Transverse colon (tissue), 4 donors: ENCODE results near the gene RAB35. TPM values are rescaled to one million over a fixed set of nuclear protein-coding genes. Genes with fewer than 3 reads are reported as not detected.

Experiments
- DNase-seq: peaks from one replicate; pipeline ENCODE4 v3.0.0-alpha.2; 2019
- H3K27ac ChIP-seq, 4 donors: fragments of 200-600 bp; sonication (generic); 2 replicates each; pipeline ENCODE4 v1.5.1; 2016 to 2018; ENCODE audit warnings: inconsistent platforms in 4 of 4
- H3K27me3 ChIP-seq: fragments of 200-600 bp; sonication (generic); 2 replicates; pipeline ENCODE4 v1.5.1; 2017; ENCODE audit warnings: inconsistent platforms
- H3K36me3 ChIP-seq, 4 donors: fragments of 200-600 bp; sonication (generic); 2 replicates each; pipeline ENCODE4 v1.5.1; 2017 to 2019; ENCODE audit warnings: inconsistent platforms in 4 of 4
- H3K4me1 ChIP-seq, 4 donors: fragments of 200-600 bp; sonication (generic); 2 replicates each; pipeline ENCODE4 v1.5.1; 2017 to 2020; ENCODE audit warnings: inconsistent platforms in 4 of 4
- H3K4me3 ChIP-seq, 4 donors: fragments of 200-600 bp; sonication (generic); 1 replicate in 1 of 4; 2 replicates in 3 of 4; pipeline versions ENCODE4 v1.5.1 to v1.6.1; 2017 to 2019; ENCODE audit warnings: inconsistent platforms in 4 of 4
- H3K9me3 ChIP-seq, 2 donors: fragments of 200-600 bp; sonication (generic); 2 replicates each; pipeline ENCODE4 v1.5.1; 2017 to 2019; ENCODE audit warnings: inconsistent platforms in 2 of 2
- EP300 ChIP-seq: sonication (generic); formaldehyde crosslinking; IDR thresholded peaks from one replicate; pipeline ENCODE4 v1.6.1; 2017; ENCODE audit warnings: antibody characterized with exemption, low read depth
- POLR2A ChIP-seq: fragments of 450-650 bp; IDR thresholded peaks from one replicate; pipeline ENCODE4 v1.6.1; 2016; ENCODE audit warnings: antibody characterized with exemption, mild to moderate bottlenecking, moderate library complexity
- POLR2AphosphoS5 ChIP-seq, 3 donors: sonication (generic); formaldehyde crosslinking; IDR thresholded peaks; one replicate each; pipeline ENCODE4 v1.6.1; 2016; ENCODE audit warnings: antibody characterized with exemption in 3 of 3
- WGBS, 2 donors: methylation state at CpG; one replicate each; pipeline ENCODE4 v1.1.5; 2018; ENCODE audit warnings: low coverage in 1 of 2; 5-methylcytosine and 5-hydroxymethylcytosine counted together
- in situ Hi-C, 4 donors: fragments of 200-750 bp; cut with MboI; loops; one replicate each; pipeline versions ENCODE4 v1.15.0 to v1.15.1; 2017; ENCODE audit warnings: low sequenced_read_pairs in 3 of 4, low pct_ligation_motif_present in 1 of 4, low pct_unique_long_range_greater_than_20kb in 1 of 4
- intact Hi-C: fragments of 100-400 bp; cut with DNase I; formaldehyde crosslinking; loops from one replicate; pipeline ENCODE4 v1.15.1; 2023; ENCODE audit warnings: low total_unique reads
- total RNA-seq, 4 donors: library from RNA; depleted of rRNA; stranded (reverse); fragments of >200 nt; gene quantifications; one replicate each; pipeline ENCODE4 v1.1.0, GENCODE V29; 2016
- TF ChIP-seq, protein P1 (sequence below), 5 experiments: fragments of 200-600 bp in 3 of 5; fragments of 450-650 bp in 2 of 5; sonication (generic) in 3 of 5; IDR thresholded peaks; 1 replicate in 2 of 5; 2 replicates in 3 of 5; pipeline ENCODE4 v1.5.1; 2016 to 2017; ENCODE audit warnings: antibody characterized with exemption in 5 of 5, inconsistent platforms in 3 of 5, mild to moderate bottlenecking in 2 of 5, moderate library complexity in 1 of 5

RAB35 gene
- total RNA-seq, 4 donors from 2014 or later: 16.9 to 26.2 (median 22.2) TPM

GRCh38 chr12:120093336-120093591 is 23.3 kb downstream of the RAB35 start:
- TF ChIP-seq POLR2AphosphoS5 (IDR thresholded peaks at IDR 0.05) (no peak), POLR2A (no peak), EP300 (no peak)
- TF ChIP-seq, protein P1, sequence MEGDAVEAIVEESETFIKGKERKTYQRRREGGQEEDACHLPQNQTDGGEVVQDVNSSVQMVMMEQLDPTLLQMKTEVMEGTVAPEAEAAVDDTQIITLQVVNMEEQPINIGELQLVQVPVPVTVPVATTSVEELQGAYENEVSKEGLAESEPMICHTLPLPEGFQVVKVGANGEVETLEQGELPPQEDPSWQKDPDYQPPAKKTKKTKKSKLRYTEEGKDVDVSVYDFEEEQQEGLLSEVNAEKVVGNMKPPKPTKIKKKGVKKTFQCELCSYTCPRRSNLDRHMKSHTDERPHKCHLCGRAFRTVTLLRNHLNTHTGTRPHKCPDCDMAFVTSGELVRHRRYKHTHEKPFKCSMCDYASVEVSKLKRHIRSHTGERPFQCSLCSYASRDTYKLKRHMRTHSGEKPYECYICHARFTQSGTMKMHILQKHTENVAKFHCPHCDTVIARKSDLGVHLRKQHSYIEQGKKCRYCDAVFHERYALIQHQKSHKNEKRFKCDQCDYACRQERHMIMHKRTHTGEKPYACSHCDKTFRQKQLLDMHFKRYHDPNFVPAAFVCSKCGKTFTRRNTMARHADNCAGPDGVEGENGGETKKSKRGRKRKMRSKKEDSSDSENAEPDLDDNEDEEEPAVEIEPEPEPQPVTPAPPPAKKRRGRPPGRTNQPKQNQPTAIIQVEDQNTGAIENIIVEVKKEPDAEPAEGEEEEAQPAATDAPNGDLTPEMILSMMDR (IDR thresholded peaks at IDR 0.05): no peak
- DNase-seq: no peak

DNA sequence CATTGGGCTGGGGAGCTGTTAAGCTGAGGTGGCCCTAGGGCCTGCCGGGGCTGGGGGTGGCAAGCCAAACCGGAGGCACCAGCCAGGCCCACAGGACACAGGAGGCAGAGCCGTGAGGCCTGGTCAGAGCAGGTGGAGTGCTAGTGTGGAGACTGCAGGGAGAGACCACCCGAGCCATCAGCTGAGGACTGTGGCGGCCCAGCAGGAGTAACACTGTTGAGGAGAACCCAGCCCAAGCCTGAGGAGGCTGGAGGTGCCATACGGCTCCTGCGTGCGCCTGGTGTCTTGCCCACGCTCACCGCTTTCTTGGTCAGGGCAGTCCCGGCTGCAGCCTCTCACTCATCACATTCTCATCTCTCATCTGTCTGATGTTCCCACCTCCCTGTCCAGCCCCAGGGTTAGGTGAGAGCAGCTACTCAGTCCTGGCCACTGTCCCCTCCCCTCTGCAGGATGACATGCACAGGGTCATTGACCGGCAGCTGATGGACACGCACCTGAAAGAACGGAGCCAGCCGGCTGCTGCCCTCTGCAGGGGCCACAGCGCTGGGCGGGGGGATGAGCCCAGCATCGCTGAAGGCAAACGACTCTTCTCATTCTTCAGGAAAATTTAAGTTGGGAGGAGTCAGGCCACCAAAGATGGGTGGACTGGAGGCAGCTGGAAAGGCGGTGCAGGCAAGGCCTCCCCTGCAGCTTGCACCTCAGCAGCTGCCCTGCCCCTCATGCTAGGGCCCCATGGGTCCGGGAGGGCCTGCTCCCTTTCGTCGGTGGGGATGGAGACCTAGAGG is 23.8 kb downstream of the RAB35 start:
- no peak for DNase-seq
- 89% methylated on average over 23 of the region's 23 CpGs; no CpG with 5 or more reads in 1 of the 2 donors for WGBS, 2 donors
- in situ Hi-C loops (no loop called here), intact Hi-C loops (no loop called here)
- Histone ChIP-seq H3K4me3 (no peak overlapping the region), H3K9me3 (no peaks in the 10 kb centered on the region), H3K4me1 (peaks cover 0 to under 1% (median 0%) of the 10 kb centered on the region in 4 donors), H3K27ac (no peak overlapping the region), H3K36me3 (peaks cover 0 to 14% (median 3%) of the 10 kb centered on the region in 4 donors), H3K27me3 (no peaks in the 10 kb centered on the region)
- TF ChIP-seq EP300 (no peak), POLR2AphosphoS5 (IDR thresholded peaks at IDR 0.05) (no peak), POLR2A (no peak)
- TF ChIP-seq, protein P1 (IDR thresholded peaks at IDR 0.05): no peak

More at GRCh38 chr12:120093336-120093591, 23.3 kb downstream of the RAB35 start:
- in situ Hi-C loops: no loop called here
- H3K9me3 ChIP-seq: no peaks in the 10 kb centered on the region
- peaks cover 0 to 14% (median 5%) of the 10 kb centered on the region in 4 donors for H3K36me3 ChIP-seq
- H3K27me3 ChIP-seq: no peaks in the 10 kb centered on the region
- WGBS, 2 donors: 94% methylated on average over 4 of the region's 4 CpGs; no CpG with 5 or more reads in 1 of the 2 donors
- no peaks in the 10 kb centered on the region for H3K4me1 ChIP-seq
- no peak overlapping the region for H3K27ac ChIP-seq
- no peak overlapping the region for H3K4me3 ChIP-seq
- intact Hi-C loops: no loop called here

DNA sequence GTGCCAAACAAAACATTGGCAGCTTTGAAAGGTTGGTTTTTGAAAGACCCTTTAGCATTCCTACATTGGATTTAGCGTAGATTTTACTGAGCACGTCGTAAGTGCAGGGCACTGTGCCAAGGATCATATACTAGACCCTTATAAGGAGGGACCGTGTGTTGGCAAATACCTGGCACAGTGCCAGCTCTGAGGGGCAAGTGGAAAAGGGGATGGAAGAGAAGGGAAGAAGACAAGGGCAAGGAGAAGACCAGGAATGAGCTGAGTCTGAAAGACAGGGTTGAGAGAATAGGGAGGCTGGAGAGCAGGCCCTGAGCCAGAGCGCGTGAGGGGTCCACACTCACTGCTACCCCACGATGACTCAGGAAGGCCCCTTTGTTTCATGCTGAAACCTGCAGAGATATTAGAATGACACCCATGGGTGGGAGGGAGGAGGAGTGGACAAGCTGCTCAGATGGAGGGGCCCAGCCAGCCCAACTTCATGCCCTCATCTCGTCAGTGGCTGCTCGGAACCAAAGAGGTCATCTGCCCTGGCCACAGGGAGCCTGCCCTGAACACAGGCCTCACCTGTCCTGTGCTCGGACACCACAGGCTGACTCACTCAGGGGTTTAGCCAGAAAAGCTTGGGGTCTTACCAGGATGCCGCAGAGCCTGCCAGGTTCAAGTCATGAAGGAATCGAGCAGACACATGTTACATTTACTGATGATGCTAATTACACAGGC is 25.0 kb downstream of the RAB35 start:
- H3K27me3 ChIP-seq: no peaks in the 10 kb centered on the region
- H3K36me3 ChIP-seq: peaks cover 0 to 6% (median under 1%) of the 10 kb centered on the region in 4 donors
- intact Hi-C loops (no loop called here), in situ Hi-C loops (no loop called here)
- WGBS, 2 donors: 60 to 79% methylated on average over 3 to 12 of the region's 12 CpGs
- peaks cover 3 to 11% (median 6%) of the 10 kb centered on the region in 4 donors for H3K4me1 ChIP-seq
- no peaks in the 10 kb centered on the region for H3K9me3 ChIP-seq
- no peak overlapping the region for H3K27ac ChIP-seq
- no peak for TF ChIP-seq EP300
- TF ChIP-seq, protein P1 (IDR thresholded peaks at IDR 0.05): no peak
- no peak for TF ChIP-seq POLR2A
- peak in 1 of 3 donors; percentile 35 for TF ChIP-seq POLR2AphosphoS5 (IDR thresholded peaks at IDR 0.05)
- no peak for DNase-seq
- no peak overlapping the region for H3K4me3 ChIP-seq

DNA sequence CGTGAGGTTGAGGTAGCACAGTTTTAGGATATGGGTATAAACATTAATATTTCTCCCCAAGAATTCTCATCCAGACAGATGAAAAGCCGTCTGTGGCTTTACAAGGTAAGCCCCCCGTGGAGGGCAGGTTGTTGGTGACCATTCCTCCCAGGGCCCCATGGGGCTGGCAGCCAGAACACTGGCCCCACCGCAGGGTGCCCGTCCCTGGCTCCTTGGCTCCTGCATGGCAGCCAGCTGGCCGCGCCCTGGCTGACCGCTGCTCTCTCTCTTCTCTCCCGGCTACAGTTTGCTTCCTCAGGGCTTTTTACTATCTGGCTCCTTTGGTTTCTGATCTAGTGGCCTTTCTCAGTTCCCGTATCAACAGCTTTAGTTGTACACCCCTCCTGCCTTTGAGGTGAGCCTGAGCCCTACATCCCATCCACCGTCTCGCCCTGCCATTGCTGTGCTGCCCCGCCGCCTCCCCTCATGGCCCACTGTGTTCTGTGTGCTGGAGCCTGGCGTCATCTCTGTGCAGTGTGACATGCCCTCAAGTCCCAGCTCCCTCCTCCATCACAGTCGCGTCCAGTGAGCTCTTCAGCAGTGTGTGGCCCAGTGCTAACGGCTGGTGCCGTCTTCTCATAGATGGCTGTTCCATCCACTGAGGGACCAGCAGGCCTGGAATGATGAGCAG is 25.8 kb downstream of the RAB35 start:
- 90 to 100% methylated on average over 2 to 19 of the region's 19 CpGs for WGBS, 2 donors
- Histone ChIP-seq H3K9me3 (no peaks in the 10 kb centered on the region), H3K27me3 (no peaks in the 10 kb centered on the region), H3K36me3 (no peaks in the 10 kb centered on the region), H3K4me3 (no peak overlapping the region), H3K27ac (no peak overlapping the region), H3K4me1 (peaks cover 6 to 14% (median 10%) of the 10 kb centered on the region in 4 donors)
- intact Hi-C loops (no loop called here), in situ Hi-C loops (no loop called here)
- no peak for TF ChIP-seq POLR2AphosphoS5 (IDR thresholded peaks at IDR 0.05)
- no peak for TF ChIP-seq EP300
- TF ChIP-seq, protein P1 (IDR thresholded peaks at IDR 0.05): no peak
- TF ChIP-seq POLR2A: no peak
- no peak for DNase-seq
